HG03060 (cell line): ENCODE data around the gene SLC30A2.
"Not testable (repeated sequence)": the region's sequence is repeated elsewhere in the genome, so short reads cannot be mapped to it uniquely, and the experiment has no call there.

Experiments
- ATAC-seq: cut with Tn5 transposase; IDR thresholded peaks from one replicate; pipeline ENCODE4 v1.9.1; 2021; ENCODE audit warnings: low read depth, moderate number of reproducible peaks; ENCODE audit not compliant: unreplicated experiment

The SLC30A2 gene

GRCh38 chr1:26045722-26046245 lies at the start of gene SLC30A2:
TSS of gene SLC30A2 (minus strand) at chr1:26046118. CDS start at chr1:26045896, 222 bp downstream.
- no peak for ATAC-seq

GRCh38 chr1:26094677-26095383 lies 48.9 kb upstream of the SLC30A2 start:
- no peak for ATAC-seq

- no peak for ATAC-seq
Measured at GRCh38 chr1:26094076-26094669, 48.3 kb upstream of the SLC30A2 start.

GRCh38 chr1:26093569-26093968 lies 47.7 kb upstream of the SLC30A2 start:
- ATAC-seq, result not testable (repeated sequence)

GRCh38 chr1:26092422-26092821 lies 46.5 kb upstream of the SLC30A2 start:
- ATAC-seq, result no peak

- ATAC-seq, result no peak
Measured at GRCh38 chr1:26090893-26091292, 45.0 kb upstream of the SLC30A2 start.

- no peak for ATAC-seq
Measured at GRCh38 chr1:26089125-26089524, 43.2 kb upstream of the SLC30A2 start.

- no peak for ATAC-seq
Measured at GRCh38 chr1:26084844-26085243, 38.9 kb upstream of the SLC30A2 start.

- ATAC-seq, result no peak
Measured at GRCh38 chr1:26084091-26084561, 38.2 kb upstream of the SLC30A2 start.

- ATAC-seq, result no peak
Measured at GRCh38 chr1:26083208-26083607, 37.3 kb upstream of the SLC30A2 start.

- no peak for ATAC-seq
Measured at GRCh38 chr1:26082020-26082350, 36.1 kb upstream of the SLC30A2 start.

- ATAC-seq, result no peak
Measured at GRCh38 chr1:26081267-26082019, 35.5 kb upstream of the SLC30A2 start.

GRCh38 chr1:26079960-26080814 lies 34.3 kb upstream of the SLC30A2 start:
- ATAC-seq, result no peak

GRCh38 chr1:26079178-26079563 lies 33.3 kb upstream of the SLC30A2 start:
- ATAC-seq, result no peak

- no peak for ATAC-seq
Measured at GRCh38 chr1:26078286-26079177, 32.6 kb upstream of the SLC30A2 start.

GRCh38 chr1:26077524-26077923 lies 31.6 kb upstream of the SLC30A2 start:
- ATAC-seq, result no peak

GRCh38 chr1:26075421-26076144 lies 29.7 kb upstream of the SLC30A2 start:
- ATAC-seq, result no peak

GRCh38 chr1:26072305-26072704 lies 26.4 kb upstream of the SLC30A2 start:
- ATAC-seq, result no peak

GRCh38 chr1:26070963-26071342 lies 25.0 kb upstream of the SLC30A2 start:
- ATAC-seq, result no peak
